Subcutaneous adipose tissue (tissue), 4 donors: Measurements from ENCODE around the gene ROBO4. TPM values are rescaled to one million over a fixed set of nuclear protein-coding genes. Genes with fewer than 3 reads are reported as not detected.

ENCODE experiments used
- CTCF ChIP-seq: fragments of 450-650 bp; IDR thresholded peaks from one replicate; pipeline ENCODE4 v1.5.1; 2016; ENCODE audit warnings: low read depth, mild to moderate bottlenecking, control low read depth, antibody characterized with exemption, moderate library complexity
- total RNA-seq, 4 donors: library from RNA; depleted of rRNA; stranded (reverse); fragments of >200 nt; gene quantifications; one replicate each; pipeline ENCODE4 v1.1.0, GENCODE V29; 2016

Gene ROBO4
- total RNA-seq, 4 donors from 2014 or later = 17.5 to 152 (median 21.0) TPM

GRCh38 chr11:124930799-124931198 lies 33.1 kb upstream of the ROBO4 start:
- no peak for TF ChIP-seq CTCF

GRCh38 chr11:124928942-124929665 lies 31.4 kb upstream of the ROBO4 start:
- no peak for TF ChIP-seq CTCF

- TF ChIP-seq CTCF = no peak
These were observed 25.6 kb upstream of the ROBO4 start for GRCh38 chr11:124923296-124923695.

- no peak for TF ChIP-seq CTCF
These were observed 25.2 kb upstream of the ROBO4 start for GRCh38 chr11:124922831-124923230.

- no peak for TF ChIP-seq CTCF
These were observed 23.4 kb upstream of the ROBO4 start for GRCh38 chr11:124920870-124921609.

- no peak for TF ChIP-seq CTCF
These were observed 22.7 kb upstream of the ROBO4 start for GRCh38 chr11:124920356-124920755.

- no peak for TF ChIP-seq CTCF
These were observed 22.2 kb upstream of the ROBO4 start for GRCh38 chr11:124919898-124920297.
